ENCODE data around the gene PLA2G7.

GRCh38 chr6:46772762-46773161, 37.6 kb upstream of the PLA2G7 start:
- no peak for TF ChIP-seq RARB (CRISPR knock-in tag; IDR thresholded peaks at IDR 0.05)
- TF ChIP-seq, protein P1, sequence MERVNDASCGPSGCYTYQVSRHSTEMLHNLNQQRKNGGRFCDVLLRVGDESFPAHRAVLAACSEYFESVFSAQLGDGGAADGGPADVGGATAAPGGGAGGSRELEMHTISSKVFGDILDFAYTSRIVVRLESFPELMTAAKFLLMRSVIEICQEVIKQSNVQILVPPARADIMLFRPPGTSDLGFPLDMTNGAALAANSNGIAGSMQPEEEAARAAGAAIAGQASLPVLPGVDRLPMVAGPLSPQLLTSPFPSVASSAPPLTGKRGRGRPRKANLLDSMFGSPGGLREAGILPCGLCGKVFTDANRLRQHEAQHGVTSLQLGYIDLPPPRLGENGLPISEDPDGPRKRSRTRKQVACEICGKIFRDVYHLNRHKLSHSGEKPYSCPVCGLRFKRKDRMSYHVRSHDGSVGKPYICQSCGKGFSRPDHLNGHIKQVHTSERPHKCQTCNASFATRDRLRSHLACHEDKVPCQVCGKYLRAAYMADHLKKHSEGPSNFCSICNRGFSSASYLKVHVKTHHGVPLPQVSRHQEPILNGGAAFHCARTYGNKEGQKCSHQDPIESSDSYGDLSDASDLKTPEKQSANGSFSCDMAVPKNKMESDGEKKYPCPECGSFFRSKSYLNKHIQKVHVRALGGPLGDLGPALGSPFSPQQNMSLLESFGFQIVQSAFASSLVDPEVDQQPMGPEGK (CRISPR knock-in tag; IDR thresholded peaks at IDR 0.05; ENCODE audit: borderline replicate concordance), result no peak
- no peak for TF ChIP-seq TSHZ2 (CRISPR knock-in tag; IDR thresholded peaks at IDR 0.05)
- no peak for TF ChIP-seq ZFP30 (CRISPR knock-in tag; IDR thresholded peaks at IDR 0.05)
- TF ChIP-seq ZFP3 (CRISPR knock-in tag; IDR thresholded peaks at IDR 0.05), result no peak
- no peak for TF ChIP-seq OSR1 (CRISPR knock-in tag; IDR thresholded peaks at IDR 0.05)
- no peak for TF ChIP-seq ISL1 (CRISPR knock-in tag; IDR thresholded peaks at IDR 0.05)
